ENCODE data around the gene DNAJC21. TPM values are rescaled to one million over a fixed set of nuclear protein-coding genes. Genes with fewer than 3 reads are reported as not detected.
"Not testable (repeated sequence)": the region's sequence is repeated elsewhere in the genome, so short reads cannot be mapped to it uniquely, and the experiment has no call there.

DNAJC21 gene
- total RNA-seq, 1 donor from 2014 or later, result 15.5 TPM

GRCh38 chr5:34923256-34923655 is 6.1 kb upstream of the DNAJC21 start:
- not testable (repeated sequence) for DNase-seq (ENCODE audit: low read depth in 2 of 2)

GRCh38 chr5:34923694-34924461 is 5.5 kb upstream of the DNAJC21 start:
- DNase-seq (ENCODE audit: low read depth in 2 of 2), result peak in 1 of 2 donors; percentile 78

- no peak for DNase-seq (ENCODE audit: low read depth in 2 of 2)
Observed at GRCh38 chr5:34924462-34924765, 4.9 kb upstream of the DNAJC21 start.

- no peak for DNase-seq (ENCODE audit: low read depth in 2 of 2)
Observed at GRCh38 chr5:34926318-34926888, 3.0 kb upstream of the DNAJC21 start.

GRCh38 chr5:34927785-34928184 is 1.6 kb upstream of the DNAJC21 start:
- DNase-seq (ENCODE audit: low read depth in 2 of 2), result no peak

- no peak for DNase-seq (ENCODE audit: low read depth in 2 of 2)
Observed at GRCh38 chr5:34928267-34928666, 1.1 kb upstream of the DNAJC21 start.

GRCh38 chr5:34929720-34930461 is 532 bp downstream of the DNAJC21 start:
- peak in 1 of 2 donors; percentile 85 for DNase-seq (ENCODE audit: low read depth in 2 of 2)

- peak in 1 of 2 donors; percentile 39 for DNase-seq (ENCODE audit: low read depth in 2 of 2)
Observed at GRCh38 chr5:34930462-34930844, 1.1 kb downstream of the DNAJC21 start.

GRCh38 chr5:34930870-34931269 is 1.5 kb downstream of the DNAJC21 start:
- no peak for DNase-seq (ENCODE audit: low read depth in 2 of 2)

- DNase-seq (ENCODE audit: low read depth in 2 of 2), result no peak
Observed at GRCh38 chr5:34932947-34933346, 3.6 kb downstream of the DNAJC21 start.

GRCh38 chr5:34941936-34942335 is 12.6 kb downstream of the DNAJC21 start:
- peak in 1 of 2 donors; percentile 39 for DNase-seq (ENCODE audit: low read depth in 2 of 2)

GRCh38 chr5:34944044-34944443 is 14.7 kb downstream of the DNAJC21 start:
- no peak for DNase-seq (ENCODE audit: low read depth in 2 of 2)

GRCh38 chr5:34944460-34945047 is 15.2 kb downstream of the DNAJC21 start:
- no peak for DNase-seq (ENCODE audit: low read depth in 2 of 2)

GRCh38 chr5:34957321-34957720 is 28.0 kb downstream of the DNAJC21 start:
- no peak for DNase-seq (ENCODE audit: low read depth in 2 of 2)

- peak; percentile 2 to 35 for DNase-seq (ENCODE audit: low read depth in 2 of 2)
Observed at GRCh38 chr5:34957857-34958690, 28.7 kb downstream of the DNAJC21 start.

- DNase-seq (ENCODE audit: low read depth in 2 of 2), result no peak
Observed at GRCh38 chr5:34959323-34959722, 30.0 kb downstream of the DNAJC21 start.

GRCh38 chr5:34967540-34967939 is 38.2 kb downstream of the DNAJC21 start:
- no peak for DNase-seq (ENCODE audit: low read depth in 2 of 2)

- DNase-seq (ENCODE audit: low read depth in 2 of 2), result no peak
Observed at GRCh38 chr5:34968258-34968657, 38.9 kb downstream of the DNAJC21 start.

GRCh38 chr5:34970552-34970951 is 41.2 kb downstream of the DNAJC21 start:
- no peak for DNase-seq (ENCODE audit: low read depth in 2 of 2)

GRCh38 chr5:34971655-34972054 is 42.3 kb downstream of the DNAJC21 start:
- not testable (repeated sequence) for DNase-seq (ENCODE audit: low read depth in 2 of 2)

GRCh38 chr5:34976347-34976746 is 47.0 kb downstream of the DNAJC21 start:
- DNase-seq (ENCODE audit: low read depth in 2 of 2), result no peak
